ENCODE measurements around the gene SMC1A. TPM values are rescaled to one million over a fixed set of nuclear protein-coding genes. Genes with fewer than 3 reads are reported as not detected.

SMC1A gene
- total RNA-seq, 1 experiment from 2014 or later, result 162 TPM

- H3K4me2 ChIP-seq, result no peak overlapping the region
- no TSS peak for BruUV-seq (replicated peaks)
- ChIA-PET CTCF (interaction anchor here (0.6 kb wide), 2 partner anchors 33 to 378 kb away, joined by 4 to 7 read pairs; no protein-coding TSS in a partner anchor), POLR2A (ENCODE audit: unreplicated experiment) (interaction anchor here (0.6 kb wide), 1 partner anchor 476 kb away, joined by 5 read pairs; no protein-coding TSS in a partner anchor)
- intact Hi-C loops (cut with micrococcal nuclease; ENCODE audit: unreplicated experiment), result no loop called here
- no peaks in the 10 kb centered on the region for H3K27me3 ChIP-seq (ENCODE audit: insufficient read depth, low read depth)
- no peaks in the 10 kb centered on the region for H3K9me3 ChIP-seq (ENCODE audit: insufficient read depth, low read depth)
- no peaks in the 10 kb centered on the region for H3K79me2 ChIP-seq (ENCODE audit: low read depth)
- H3K9me2 ChIP-seq (ENCODE audit: insufficient read depth), result no peaks in the 10 kb centered on the region
- H4K20me1 ChIP-seq (ENCODE audit: insufficient read depth), result no peaks in the 10 kb centered on the region
- H3K4me3 ChIP-seq, result no peak overlapping the region
- H2AFZ ChIP-seq, result no peak overlapping the region
- H3K4me1 ChIP-seq (replicated peaks; ENCODE audit: insufficient read depth), result peaks cover 4% of the 10 kb centered on the region; the same call in 1 of the 2 replicates
- TF ChIP-seq CTCF (conservative IDR thresholded peaks at IDR 0.05) (no peak), EZH2 (IDR thresholded peaks at IDR 0.05; ENCODE audit: low read depth) (no peak)
- H3K27ac ChIP-seq, result no peak overlapping the region
- no peak for DNase-seq
- H3K36me3 ChIP-seq (ENCODE audit: low read depth), result no peaks in the 10 kb centered on the region
- H3F3A ChIP-seq (ENCODE audit: insufficient read depth, low read depth), result no peaks in the 10 kb centered on the region; the same call in 1 of the 2 replicates
These were observed 35.6 kb upstream of the SMC1A start for GRCh38 chrX:53458082-53458481.

GRCh38 chrX:53456254-53456653 is 33.8 kb upstream of the SMC1A start:
- no peaks in the 10 kb centered on the region for H3K27me3 ChIP-seq (ENCODE audit: insufficient read depth, low read depth)
- H4K20me1 ChIP-seq (ENCODE audit: insufficient read depth), result no peaks in the 10 kb centered on the region
- CTCF ChIA-PET, result no interaction called here
- no peaks in the 10 kb centered on the region for H3K9me2 ChIP-seq (ENCODE audit: insufficient read depth)
- no peaks in the 10 kb centered on the region for H3K79me2 ChIP-seq (ENCODE audit: low read depth)
- intact Hi-C loops (cut with micrococcal nuclease; ENCODE audit: unreplicated experiment), result no loop called here
- peak overlapping the region; percentile 43 for H3K27ac ChIP-seq
- H3K36me3 ChIP-seq (ENCODE audit: low read depth), result no peaks in the 10 kb centered on the region
- POLR2A ChIA-PET (ENCODE audit: unreplicated experiment), result no interaction called here
- H3K4me1 ChIP-seq (replicated peaks; ENCODE audit: insufficient read depth), result peaks cover 4% of the 10 kb centered on the region; the same call in 1 of the 2 replicates
- no TSS peak for BruUV-seq (replicated peaks)
- peak in 1 of 2 experiments; percentile 69 for DNase-seq
- H3K4me2 ChIP-seq, result peak overlapping the region; percentile 26
- no peaks in the 10 kb centered on the region for H3K9me3 ChIP-seq (ENCODE audit: insufficient read depth, low read depth)
- H3K4me3 ChIP-seq, result no peak overlapping the region
- H3F3A ChIP-seq (ENCODE audit: insufficient read depth, low read depth), result no peaks in the 10 kb centered on the region; the same call in 1 of the 2 replicates
- TF ChIP-seq EZH2 (IDR thresholded peaks at IDR 0.05; ENCODE audit: low read depth) (no peak), CTCF (conservative IDR thresholded peaks at IDR 0.05) (no peak)
- no peak overlapping the region for H2AFZ ChIP-seq

- Histone ChIP-seq H2AFZ (no peak overlapping the region), H3K9me3 (ENCODE audit: insufficient read depth, low read depth) (no peaks in the 10 kb centered on the region), H3K36me3 (ENCODE audit: low read depth) (no peaks in the 10 kb centered on the region), H4K20me1 (ENCODE audit: insufficient read depth) (no peaks in the 10 kb centered on the region), H3K9me2 (ENCODE audit: insufficient read depth) (no peaks in the 10 kb centered on the region), H3K27me3 (ENCODE audit: insufficient read depth, low read depth) (no peaks in the 10 kb centered on the region), H3K79me2 (ENCODE audit: low read depth) (no peaks in the 10 kb centered on the region), H3K4me1 (replicated peaks; ENCODE audit: insufficient read depth) (peaks cover 4% of the 10 kb centered on the region; the same call in 1 of the 2 replicates), H3K27ac (no peak overlapping the region), H3F3A (ENCODE audit: insufficient read depth, low read depth) (no peaks in the 10 kb centered on the region; the same call in 1 of the 2 replicates), H3K4me3 (no peak overlapping the region), H3K4me2 (no peak overlapping the region)
- no TSS peak for BruUV-seq (replicated peaks)
- POLR2A ChIA-PET (ENCODE audit: unreplicated experiment), result interaction anchor here (0.7 kb wide), 1 partner anchor 10 kb away, joined by 11 read pairs; no protein-coding TSS in a partner anchor
- no peak for TF ChIP-seq EZH2 (IDR thresholded peaks at IDR 0.05; ENCODE audit: low read depth)
- TF ChIP-seq CTCF (conservative IDR thresholded peaks at IDR 0.05), result no peak
- intact Hi-C loops (cut with micrococcal nuclease; ENCODE audit: unreplicated experiment), result no loop called here
- no peak for DNase-seq
- CTCF ChIA-PET, result no interaction called here
These were observed 30.4 kb upstream of the SMC1A start for GRCh38 chrX:53452812-53453211.

Data from PC-9 (cell line).